Measurements from ENCODE around the gene TRMT6.

The TRMT6 gene

GRCh38 chr20:5950271-5951031 is at the start of gene TRMT6, which contains the start of gene MCM8:
Gene TRMT6 (minus strand): TSS chr20:5950533. CDS start chr20:5950405, 128 bp downstream.
Gene MCM8 (plus strand): TSS chr20:5950652. CDS start chr20:5952016, 1,364 bp downstream.
- peak within 1 kb of the TSS; percentile 98 for H3K4me3 ChIP-seq (ENCODE audit: low read length)

GRCh38 chr20:5999783-6000182 is 49.5 kb upstream of the TRMT6 start:
- no peak for TF ChIP-seq ZNF274 (IDR thresholded peaks at IDR 0.05; ENCODE audit: low read depth, low read length)
- no peak overlapping the region for H3K4me3 ChIP-seq (ENCODE audit: low read length)

More at GRCh38 chr20:5950271-5951031, at the start of gene TRMT6, which contains the start of gene MCM8:
- TF ChIP-seq ZNF274 (IDR thresholded peaks at IDR 0.05; ENCODE audit: low read depth, low read length), result no peak

GRCh38 chr20:5996765-5997164 is 46.4 kb upstream of the TRMT6 start:
- H3K4me3 ChIP-seq (ENCODE audit: low read length), result no peak overlapping the region
- TF ChIP-seq ZNF274 (IDR thresholded peaks at IDR 0.05; ENCODE audit: low read depth, low read length), result no peak

- H3K4me3 ChIP-seq (ENCODE audit: low read length), result no peak overlapping the region
- no peak for TF ChIP-seq ZNF274 (IDR thresholded peaks at IDR 0.05; ENCODE audit: low read depth, low read length)
These were observed 41.5 kb upstream of the TRMT6 start for GRCh38 chr20:5991623-5992441.

GRCh38 chr20:5990946-5991345 is 40.6 kb upstream of the TRMT6 start:
- TF ChIP-seq ZNF274 (IDR thresholded peaks at IDR 0.05; ENCODE audit: low read depth, low read length), result no peak
- H3K4me3 ChIP-seq (ENCODE audit: low read length), result no peak overlapping the region

GRCh38 chr20:5989539-5989938 is 39.2 kb upstream of the TRMT6 start:
- no peak overlapping the region for H3K4me3 ChIP-seq (ENCODE audit: low read length)
- no peak for TF ChIP-seq ZNF274 (IDR thresholded peaks at IDR 0.05; ENCODE audit: low read depth, low read length)

GRCh38 chr20:5987383-5987782 is 37.0 kb upstream of the TRMT6 start:
- no peak overlapping the region for H3K4me3 ChIP-seq (ENCODE audit: low read length)
- TF ChIP-seq ZNF274 (IDR thresholded peaks at IDR 0.05; ENCODE audit: low read depth, low read length), result no peak

- no peak overlapping the region for H3K4me3 ChIP-seq (ENCODE audit: low read length)
- no peak for TF ChIP-seq ZNF274 (IDR thresholded peaks at IDR 0.05; ENCODE audit: low read depth, low read length)
These were observed 30.6 kb upstream of the TRMT6 start for GRCh38 chr20:5980720-5981538.

GRCh38 chr20:5979801-5980200 is 29.5 kb upstream of the TRMT6 start:
- no peak overlapping the region for H3K4me3 ChIP-seq (ENCODE audit: low read length)
- no peak for TF ChIP-seq ZNF274 (IDR thresholded peaks at IDR 0.05; ENCODE audit: low read depth, low read length)

- no peak for TF ChIP-seq ZNF274 (IDR thresholded peaks at IDR 0.05; ENCODE audit: low read depth, low read length)
- no peak overlapping the region for H3K4me3 ChIP-seq (ENCODE audit: low read length)
These were observed 27.6 kb upstream of the TRMT6 start for GRCh38 chr20:5977975-5978374.

- H3K4me3 ChIP-seq (ENCODE audit: low read length), result no peak overlapping the region
- no peak for TF ChIP-seq ZNF274 (IDR thresholded peaks at IDR 0.05; ENCODE audit: low read depth, low read length)
These were observed 26.9 kb upstream of the TRMT6 start for GRCh38 chr20:5977223-5977622.

- no peak overlapping the region for H3K4me3 ChIP-seq (ENCODE audit: low read length)
- no peak for TF ChIP-seq ZNF274 (IDR thresholded peaks at IDR 0.05; ENCODE audit: low read depth, low read length)
These were observed 25.4 kb upstream of the TRMT6 start for GRCh38 chr20:5975778-5976177.

GRCh38 chr20:5974531-5974930 is 24.2 kb upstream of the TRMT6 start:
- no peak for TF ChIP-seq ZNF274 (IDR thresholded peaks at IDR 0.05; ENCODE audit: low read depth, low read length)

GRCh38 chr20:5973971-5974370 is 23.6 kb upstream of the TRMT6 start:
- H3K4me3 ChIP-seq (ENCODE audit: low read length), result no peak overlapping the region
- TF ChIP-seq ZNF274 (IDR thresholded peaks at IDR 0.05; ENCODE audit: low read depth, low read length), result no peak

More at GRCh38 chr20:5974531-5974930, 24.2 kb upstream of the TRMT6 start:
- no peak overlapping the region for H3K4me3 ChIP-seq (ENCODE audit: low read length)

Measured in GM08714 (cell line).